HG02973 (cell line): ENCODE data around the gene HIPK2.

Experiments
- ATAC-seq: cut with Tn5 transposase; IDR thresholded peaks from one replicate; pipeline ENCODE4 v1.9.1; 2021; ENCODE audit warnings: moderate library complexity; ENCODE audit not compliant: unreplicated experiment

HIPK2 gene

DNA sequence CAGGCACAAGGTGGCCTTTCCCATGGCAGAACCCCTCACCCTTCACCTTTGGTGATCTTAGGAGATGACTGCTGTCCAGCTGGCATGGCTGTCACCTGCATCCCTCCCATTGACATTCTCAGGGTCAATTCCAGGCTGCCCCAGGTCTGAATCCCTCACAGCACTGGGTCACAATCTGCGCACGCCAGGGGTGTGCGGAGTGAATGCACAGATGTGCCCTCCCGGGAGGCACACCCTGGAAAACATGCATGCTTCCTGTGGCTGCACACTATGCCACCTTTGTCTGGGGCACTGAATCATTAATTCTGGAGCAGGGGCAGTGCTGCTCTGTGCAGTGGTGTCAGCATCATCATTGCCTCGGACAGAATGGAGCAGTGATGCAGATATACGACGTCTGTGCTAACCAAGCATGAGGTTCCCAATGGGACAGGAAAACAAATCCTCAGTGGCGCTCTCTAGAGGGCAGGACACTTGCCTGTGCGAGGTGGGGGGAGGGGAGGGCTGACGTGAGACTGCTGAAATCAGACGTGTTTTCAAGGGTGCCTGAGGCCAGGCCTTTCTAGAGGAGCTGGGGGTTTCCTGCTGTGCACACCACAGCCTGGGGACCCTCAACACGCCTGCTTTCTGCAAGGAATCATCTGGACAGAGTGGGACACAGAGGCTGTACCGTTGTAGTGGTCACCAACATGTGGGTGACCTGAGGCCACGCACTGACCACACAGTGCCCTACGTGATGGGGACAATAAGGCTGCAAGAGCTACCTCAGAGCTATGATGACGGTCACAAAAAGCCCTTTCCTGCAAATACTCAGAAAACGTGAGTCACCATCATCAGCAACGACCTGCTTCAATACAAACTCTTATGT, 77.9 kb downstream of the HIPK2 start:
- ATAC-seq: no peak

GRCh38 chr7:139698844-139699243, 79.0 kb downstream of the HIPK2 start:
- ATAC-seq: no peak

DNA sequence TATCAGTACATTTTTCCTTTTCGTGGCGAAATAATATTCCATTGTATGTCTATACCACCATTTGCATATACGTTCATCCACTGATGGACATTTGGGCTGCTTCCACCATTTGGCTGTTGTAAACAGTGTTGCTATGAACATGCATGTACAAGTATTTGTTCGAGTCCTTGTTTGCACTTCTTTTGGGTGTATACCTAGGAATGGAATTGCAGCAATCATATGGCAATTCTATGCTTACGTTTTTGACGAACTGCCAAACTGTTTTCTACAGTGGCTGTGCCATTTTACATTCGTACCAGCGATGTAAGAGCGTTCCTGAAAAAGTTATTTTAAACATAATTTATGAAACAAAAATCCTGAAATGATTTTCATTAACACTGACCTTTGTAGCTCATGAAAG, 79.5 kb downstream of the HIPK2 start:
- ATAC-seq: no peak

DNA sequence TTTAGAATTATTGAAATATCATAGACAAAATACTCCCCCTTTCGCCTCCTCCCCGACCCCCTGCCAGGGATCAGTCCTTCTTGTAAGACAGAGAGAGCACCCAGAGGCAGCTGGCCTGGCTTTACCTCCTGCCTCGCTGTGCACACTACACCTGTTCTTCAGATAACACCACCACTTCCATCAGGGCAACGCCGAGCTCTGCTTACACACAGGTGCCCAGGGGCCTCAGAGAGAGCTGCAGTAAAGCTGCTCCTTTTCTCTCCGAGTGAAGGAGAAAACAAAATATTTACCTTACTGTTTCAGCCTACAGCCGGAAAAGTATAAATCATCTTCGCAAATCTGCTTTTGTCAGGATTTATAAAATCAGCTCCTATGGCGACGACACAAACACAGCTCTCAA, 80.7 kb downstream of the HIPK2 start:
- no peak for ATAC-seq

DNA sequence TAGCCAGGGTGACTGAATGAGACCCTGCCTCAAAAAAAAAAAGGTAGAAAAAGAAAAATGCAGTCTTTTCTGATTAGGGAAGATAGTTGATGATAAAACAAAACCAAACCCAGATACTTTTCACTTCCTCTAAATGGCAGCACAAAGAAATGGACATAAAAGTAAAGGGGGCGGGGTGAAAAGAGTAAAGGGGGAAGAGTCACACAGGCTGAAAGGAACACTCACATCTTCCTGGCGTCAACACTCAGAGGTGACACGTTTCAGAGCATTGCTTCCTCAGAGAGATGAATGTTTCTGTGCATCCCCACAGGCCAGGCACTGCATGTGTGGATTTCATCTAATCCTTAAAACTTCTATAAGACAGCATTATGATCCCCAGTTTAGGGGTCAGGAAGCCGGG, 81.2 kb downstream of the HIPK2 start:
- ATAC-seq: peak; percentile 68

DNA sequence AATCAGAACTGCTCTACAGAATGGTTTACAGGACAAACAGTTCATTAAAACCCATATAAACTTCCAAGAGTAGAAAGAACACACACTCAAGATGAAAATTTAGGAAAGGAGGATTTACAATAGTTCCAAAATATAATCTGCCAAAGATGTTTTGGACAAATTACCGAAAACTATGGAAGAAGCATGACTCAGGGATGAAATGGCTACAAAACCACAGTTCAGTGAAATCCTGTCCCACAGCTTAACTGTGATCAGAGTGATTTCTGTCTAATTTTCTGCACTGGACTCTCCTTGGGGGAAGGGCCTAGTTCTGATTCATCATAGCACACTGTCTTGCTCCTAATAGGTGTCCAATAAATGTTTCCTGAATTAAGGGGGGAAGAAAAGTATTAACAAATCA, 82.2 kb downstream of the HIPK2 start:
- ATAC-seq: no peak

- no peak for ATAC-seq
Observed at GRCh38 chr7:139695051-139695450, 82.7 kb downstream of the HIPK2 start.

DNA sequence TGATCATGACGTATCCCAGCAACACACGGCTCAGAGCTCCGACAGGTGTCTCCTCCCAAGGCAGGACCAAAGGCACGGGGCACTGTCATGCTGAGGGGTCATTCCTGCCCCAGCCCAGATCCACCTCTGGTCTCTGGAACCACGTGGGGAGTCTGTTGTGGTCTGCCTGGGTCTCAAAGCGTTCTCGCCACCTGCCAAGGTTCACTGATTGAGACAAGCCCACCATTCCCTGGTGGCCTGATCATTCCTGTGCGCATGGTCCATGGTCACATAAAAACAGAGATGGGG, 83.5 kb downstream of the HIPK2 start:
- ATAC-seq: no peak

- ATAC-seq: no peak
Observed at GRCh38 chr7:139693651-139694388, 84.0 kb downstream of the HIPK2 start.

GRCh38 chr7:139692723-139693122, 85.1 kb downstream of the HIPK2 start:
- ATAC-seq: no peak

- no peak for ATAC-seq
Observed at GRCh38 chr7:139691253-139691781, 86.5 kb downstream of the HIPK2 start.

- no peak for ATAC-seq
Observed at GRCh38 chr7:139687980-139688632, 89.7 kb downstream of the HIPK2 start.

- ATAC-seq: no peak
Observed at GRCh38 chr7:139687211-139687954, 90.4 kb downstream of the HIPK2 start.

DNA sequence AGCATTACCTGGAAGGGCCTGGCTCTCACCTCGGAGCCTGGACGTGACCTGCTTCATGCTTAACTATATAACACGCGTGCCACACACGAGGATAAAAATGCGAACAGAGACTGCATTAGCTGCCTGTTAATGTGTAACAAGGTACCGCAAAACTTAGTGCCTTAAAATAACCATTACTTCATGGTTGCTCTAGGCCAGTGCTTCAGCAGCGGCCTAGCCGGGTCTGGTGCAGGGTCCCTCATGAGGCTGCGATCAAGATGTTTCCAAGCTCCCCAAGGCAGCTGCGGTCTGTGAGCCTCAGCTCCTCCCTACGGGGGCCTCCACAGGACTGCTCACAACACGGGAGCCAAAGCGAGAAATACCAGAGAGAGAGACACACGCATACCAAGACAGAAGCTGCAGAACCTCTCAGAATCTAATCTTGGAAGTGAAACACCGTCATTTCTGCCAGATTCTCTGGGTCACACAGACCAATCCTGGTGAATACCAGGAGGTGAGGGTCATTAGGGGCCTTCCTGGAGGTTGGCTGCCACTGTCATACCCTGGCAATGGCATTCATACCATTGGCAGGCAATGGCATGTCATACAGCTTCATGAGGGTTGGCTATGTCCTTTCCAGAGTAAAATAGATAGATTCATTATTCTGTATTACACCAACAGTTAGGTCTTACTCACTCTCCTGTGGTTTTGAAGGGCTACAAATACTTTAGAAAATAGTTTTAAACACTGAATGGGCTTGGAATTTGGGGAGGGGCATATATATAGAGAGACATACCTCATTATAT, 94.5 kb downstream of the HIPK2 start:
- no peak for ATAC-seq

GRCh38 chr7:139682136-139683013, 95.4 kb downstream of the HIPK2 start:
- ATAC-seq: no peak

- ATAC-seq: no peak
Observed at GRCh38 chr7:139681812-139682135, 96.0 kb downstream of the HIPK2 start.

DNA sequence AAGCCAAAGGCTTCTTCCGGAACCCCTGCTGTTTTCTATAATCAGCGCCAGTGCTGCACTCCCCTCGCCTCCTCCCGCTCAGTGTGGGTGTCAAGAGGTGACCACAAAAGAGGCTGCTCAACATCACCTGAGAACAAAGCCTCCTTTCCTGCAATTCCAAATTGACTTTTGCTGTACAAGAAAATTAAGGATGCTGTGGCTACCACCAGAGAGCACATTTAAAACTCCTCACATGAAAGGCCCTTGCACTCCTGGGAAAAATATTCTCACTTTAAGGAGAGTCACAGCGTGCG, 96.4 kb downstream of the HIPK2 start:
- no peak for ATAC-seq

DNA sequence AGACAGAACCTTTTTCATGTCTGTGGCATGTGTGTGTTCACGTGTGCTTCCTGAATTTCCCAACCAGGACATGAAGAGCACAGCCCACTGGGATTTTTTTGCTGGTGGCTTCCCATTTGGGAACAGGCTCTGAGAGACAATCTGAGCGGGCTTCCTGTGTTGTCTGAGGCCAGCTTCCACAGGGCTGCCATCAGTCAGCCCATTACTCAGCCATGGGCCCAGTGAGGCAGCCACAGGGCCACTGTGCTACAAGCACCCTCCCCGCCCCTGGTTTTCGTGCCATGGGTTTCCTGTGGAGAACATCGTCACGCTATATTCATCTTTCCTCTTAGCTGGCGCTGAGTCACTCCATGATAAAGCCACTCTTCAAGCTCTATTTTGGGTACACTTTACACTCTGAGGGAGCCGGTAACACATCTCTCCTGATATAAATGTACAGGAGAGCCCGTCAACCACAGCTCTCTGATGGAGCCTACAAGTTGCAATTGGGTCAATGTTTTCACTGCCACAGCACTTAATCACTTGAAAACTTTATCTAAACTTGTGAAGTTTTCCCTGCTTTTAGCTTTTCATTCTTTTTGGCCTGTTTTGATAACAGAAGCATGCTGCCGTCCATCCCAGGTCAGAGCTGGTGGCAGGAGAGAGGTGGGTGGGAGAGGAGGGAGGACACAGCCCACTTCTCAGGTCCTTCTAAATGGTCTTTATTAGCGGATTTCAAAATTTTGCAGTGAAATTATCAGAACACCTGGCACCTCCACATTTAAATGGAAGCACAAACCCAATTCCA, 96.9 kb downstream of the HIPK2 start:
- no peak for ATAC-seq
